GM19372 (cell line): Measurements from ENCODE around the gene VWA5A.
A peak's percentile ranks its signal among the peaks of the same experiment; 100 is the strongest.

Experiments used
- ATAC-seq: cut with Tn5 transposase; IDR thresholded peaks from one replicate; pipeline ENCODE4 v1.9.1; 2021; ENCODE audit warnings: mild to moderate bottlenecking, low read depth, moderate library complexity; ENCODE audit not compliant: unreplicated experiment

VWA5A gene, protein sequence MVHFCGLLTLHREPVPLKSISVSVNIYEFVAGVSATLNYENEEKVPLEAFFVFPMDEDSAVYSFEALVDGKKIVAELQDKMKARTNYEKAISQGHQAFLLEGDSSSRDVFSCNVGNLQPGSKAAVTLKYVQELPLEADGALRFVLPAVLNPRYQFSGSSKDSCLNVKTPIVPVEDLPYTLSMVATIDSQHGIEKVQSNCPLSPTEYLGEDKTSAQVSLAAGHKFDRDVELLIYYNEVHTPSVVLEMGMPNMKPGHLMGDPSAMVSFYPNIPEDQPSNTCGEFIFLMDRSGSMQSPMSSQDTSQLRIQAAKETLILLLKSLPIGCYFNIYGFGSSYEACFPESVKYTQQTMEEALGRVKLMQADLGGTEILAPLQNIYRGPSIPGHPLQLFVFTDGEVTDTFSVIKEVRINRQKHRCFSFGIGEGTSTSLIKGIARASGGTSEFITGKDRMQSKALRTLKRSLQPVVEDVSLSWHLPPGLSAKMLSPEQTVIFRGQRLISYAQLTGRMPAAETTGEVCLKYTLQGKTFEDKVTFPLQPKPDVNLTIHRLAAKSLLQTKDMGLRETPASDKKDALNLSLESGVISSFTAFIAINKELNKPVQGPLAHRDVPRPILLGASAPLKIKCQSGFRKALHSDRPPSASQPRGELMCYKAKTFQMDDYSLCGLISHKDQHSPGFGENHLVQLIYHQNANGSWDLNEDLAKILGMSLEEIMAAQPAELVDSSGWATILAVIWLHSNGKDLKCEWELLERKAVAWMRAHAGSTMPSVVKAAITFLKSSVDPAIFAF

DNA sequence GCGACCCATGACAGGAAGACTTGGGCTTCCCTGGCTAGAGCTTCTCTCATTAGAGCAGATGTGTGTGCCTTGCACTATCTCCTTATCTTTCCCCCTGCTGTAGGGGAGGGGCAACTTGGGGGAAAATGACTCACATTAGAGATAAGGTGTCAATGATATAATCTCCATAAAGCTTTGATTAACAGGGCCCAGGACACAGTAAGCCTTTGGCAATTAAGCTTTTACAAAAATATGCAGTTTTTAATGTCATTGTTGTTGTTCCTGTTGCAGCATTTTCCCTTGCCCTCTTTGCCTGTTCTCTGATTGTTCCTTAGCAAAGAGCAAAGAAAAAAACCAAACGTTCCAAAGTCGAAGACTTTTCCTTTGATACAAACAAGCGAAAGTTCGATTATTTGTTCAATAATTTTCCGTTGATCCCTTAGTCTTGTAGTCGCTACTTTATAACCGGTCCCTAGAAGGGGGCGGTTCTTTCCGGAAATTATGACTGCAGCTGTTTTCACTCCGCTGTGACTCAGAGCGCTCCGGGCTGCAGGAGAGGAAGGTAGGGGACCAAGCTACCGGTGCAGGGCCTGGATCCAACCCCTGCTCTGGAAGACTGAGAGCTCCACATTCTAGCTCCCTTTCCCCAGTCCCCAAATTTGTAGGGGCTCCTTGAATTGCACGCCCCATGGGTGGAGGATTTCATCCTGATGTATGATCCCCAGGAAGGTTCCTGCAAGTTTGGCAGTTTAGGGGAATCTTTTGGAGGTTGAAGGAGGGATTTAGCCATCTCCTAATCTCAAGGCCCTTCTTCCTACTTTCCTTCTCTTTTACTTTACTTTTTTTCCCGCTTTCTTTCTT lies at the start of gene VWA5A:
Gene VWA5A, plus strand, starts transcription at position 509 of the 840 bp plus-strand sequence. CDS start 2,062 bp downstream, outside the sequence.
- ATAC-seq, result peak; percentile 100

DNA sequence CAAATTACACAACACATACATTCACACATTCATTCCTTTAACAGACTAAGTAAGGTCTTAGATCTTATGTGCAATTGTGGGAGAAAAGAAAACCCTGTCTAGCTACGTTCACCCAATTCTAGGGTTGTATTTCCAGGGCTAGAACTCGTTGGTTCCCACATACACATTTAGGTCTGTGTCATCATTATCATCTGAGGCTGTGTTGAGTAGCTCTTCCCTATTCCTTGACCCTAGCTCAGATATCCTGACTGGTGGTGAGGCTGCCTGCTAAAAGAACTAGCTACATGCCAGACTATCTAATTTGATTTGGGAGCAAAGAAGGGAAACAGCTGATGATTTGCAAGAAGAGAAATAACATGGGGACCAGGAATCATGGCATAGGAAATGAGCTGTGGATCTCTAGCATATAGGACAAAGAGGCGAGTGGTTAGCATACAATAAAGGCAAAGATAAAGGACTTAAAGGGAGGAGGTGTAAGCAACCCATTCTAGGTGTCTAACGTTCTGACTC lies 46.6 kb upstream of the VWA5A start:
- no peak for ATAC-seq

DNA sequence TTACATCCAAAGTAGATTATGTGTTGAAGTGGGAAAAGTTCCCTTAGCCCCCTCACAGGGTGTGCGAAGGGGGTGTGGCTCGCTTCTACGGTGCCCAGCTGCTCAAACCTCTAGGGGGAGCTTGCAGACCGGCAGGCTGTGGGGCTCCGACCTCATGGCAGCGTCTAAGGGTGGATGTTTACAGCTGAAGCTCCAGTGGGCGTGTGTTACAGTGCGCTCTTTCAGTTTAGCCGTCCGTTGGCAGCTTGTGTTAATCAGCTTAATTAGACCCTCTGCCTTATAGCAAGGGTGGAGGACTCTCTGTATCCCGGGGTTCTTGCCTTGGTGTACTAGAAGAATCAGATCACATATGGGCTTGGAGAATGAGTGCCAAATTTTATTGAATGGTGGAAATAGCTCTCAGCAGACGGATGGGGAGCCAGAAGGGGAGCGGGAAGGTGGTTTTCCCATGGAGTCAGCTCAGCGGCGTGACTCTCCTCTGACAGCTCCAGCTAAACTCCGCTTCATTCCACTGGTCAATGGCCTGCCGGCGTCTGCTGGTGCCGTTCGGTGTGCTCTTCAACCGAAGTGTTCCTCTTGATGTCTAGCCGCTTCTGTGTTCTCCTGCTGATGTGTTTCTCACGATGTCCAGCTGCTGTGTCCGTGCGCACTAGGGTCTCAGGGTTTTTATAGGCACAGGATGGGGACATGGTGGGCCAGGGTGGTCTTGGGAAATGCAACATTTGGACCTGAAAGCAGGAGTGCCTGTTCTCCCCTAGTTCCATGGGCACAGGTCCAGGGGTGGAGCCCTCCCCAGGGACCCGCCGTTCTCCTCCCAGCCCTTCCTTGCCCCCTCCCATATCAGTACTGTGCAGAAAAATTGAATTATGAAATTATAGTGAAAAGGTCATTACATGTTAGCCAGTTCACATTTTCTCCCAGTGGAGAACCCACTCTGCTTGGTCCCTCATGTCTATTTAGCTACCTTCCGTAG lies 45.5 kb upstream of the VWA5A start:
- ATAC-seq, result peak; percentile 74

DNA sequence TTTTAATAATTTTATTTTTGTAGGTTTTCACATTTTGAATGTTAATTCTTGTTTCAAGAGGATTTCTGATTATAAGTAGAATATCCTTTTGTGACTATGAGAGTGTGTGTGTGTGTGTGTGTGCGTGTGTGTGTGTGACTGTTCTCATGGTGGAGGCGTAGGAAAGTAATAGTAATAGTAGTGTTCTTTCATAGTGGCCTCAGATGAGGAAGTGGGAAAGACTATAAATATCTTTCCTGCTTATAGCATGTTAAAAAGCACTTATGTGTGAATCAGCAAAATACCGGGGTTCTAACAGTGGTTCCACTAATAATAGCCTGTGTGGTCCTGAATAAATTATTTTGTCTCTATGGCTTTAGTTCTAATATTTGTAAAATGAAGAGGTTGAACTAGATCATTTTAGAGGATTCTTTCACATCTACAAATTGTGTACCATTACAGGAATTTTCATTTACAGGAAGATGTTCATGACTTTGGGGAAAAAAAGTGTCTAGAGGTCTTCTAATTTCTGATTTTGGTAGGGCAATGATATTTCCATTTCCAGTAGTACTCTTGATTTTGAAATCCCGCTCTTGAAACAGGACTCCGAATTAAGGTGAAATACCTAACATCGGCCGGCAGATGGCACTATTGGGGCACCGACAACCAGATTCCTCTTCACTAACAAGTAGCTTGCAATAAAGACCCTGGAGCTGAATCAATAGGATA lies 44.2 kb upstream of the VWA5A start:
- peak; percentile 72 for ATAC-seq

DNA sequence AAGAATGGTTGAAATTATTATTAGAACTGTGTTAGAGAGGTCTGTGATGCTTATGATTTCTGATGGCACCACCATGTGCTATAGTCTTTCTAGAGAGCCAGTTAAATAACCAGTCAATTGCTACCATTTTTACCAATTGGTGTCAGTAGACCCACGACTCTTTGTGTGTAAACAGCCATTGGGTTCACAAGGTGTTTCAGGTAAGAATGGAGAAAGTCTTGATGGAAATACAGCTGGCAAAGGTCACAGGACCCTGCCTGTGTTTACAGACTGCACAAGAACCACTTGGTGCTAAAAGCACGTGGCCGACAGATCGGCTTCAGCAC lies 43.7 kb upstream of the VWA5A start:
- ATAC-seq, result no peak

DNA sequence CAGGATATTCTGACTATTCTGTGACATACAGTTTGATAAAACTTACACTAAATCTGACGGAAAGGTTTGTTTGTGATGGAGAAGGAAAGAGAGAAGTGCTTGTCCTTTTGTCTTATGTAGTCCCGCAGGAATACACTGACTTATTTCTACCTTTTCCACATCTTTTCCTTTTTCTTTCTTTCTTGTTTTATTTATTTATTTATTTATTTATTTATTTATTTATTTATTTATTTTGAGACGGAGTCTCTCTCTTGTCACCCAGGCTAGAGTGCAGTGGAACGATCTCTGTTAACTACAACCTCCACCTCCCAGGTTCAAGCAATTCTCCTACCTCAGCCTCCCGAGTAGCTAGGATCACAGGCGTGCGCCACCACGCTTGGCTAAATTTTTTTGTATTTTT lies 43.1 kb upstream of the VWA5A start:
- no peak for ATAC-seq

DNA sequence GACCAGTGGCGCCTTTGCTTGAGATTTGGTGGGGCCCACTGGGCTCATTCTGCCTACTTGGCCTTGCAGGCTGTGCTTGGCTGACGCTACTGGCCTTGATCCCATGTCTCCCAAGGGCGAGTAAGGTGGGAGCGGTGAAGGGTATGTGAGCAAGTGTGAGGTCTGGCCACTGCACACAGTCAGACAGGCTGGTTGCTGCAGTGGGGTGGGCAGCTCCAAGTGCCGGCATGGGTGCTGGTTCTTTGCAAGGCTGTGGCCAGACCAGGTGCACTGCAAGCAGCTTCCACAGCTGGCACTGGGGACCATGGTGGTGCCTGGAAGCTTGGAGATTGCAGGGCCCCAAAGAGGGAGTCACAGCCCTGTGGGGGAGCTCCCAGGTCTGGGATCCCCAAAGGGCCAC lies 40.7 kb upstream of the VWA5A start:
- ATAC-seq, result no peak

DNA sequence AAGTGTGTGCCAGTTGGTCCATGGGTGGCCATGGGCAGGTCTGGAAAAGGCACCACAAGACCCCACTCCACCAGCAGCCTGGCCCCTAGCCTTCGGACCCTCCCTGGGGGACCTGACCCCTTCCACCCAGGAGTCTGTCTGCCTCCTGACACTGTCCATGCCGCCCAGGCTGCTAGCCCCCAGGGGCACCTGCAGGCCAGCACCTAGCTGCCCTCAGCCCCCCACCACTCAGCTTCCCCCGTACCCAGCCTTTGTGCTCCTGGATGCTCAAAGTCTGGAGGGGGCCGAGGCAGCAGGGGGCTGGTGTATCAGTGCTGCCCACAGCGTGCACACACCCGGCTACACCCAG lies 39.8 kb upstream of the VWA5A start:
- no peak for ATAC-seq

DNA sequence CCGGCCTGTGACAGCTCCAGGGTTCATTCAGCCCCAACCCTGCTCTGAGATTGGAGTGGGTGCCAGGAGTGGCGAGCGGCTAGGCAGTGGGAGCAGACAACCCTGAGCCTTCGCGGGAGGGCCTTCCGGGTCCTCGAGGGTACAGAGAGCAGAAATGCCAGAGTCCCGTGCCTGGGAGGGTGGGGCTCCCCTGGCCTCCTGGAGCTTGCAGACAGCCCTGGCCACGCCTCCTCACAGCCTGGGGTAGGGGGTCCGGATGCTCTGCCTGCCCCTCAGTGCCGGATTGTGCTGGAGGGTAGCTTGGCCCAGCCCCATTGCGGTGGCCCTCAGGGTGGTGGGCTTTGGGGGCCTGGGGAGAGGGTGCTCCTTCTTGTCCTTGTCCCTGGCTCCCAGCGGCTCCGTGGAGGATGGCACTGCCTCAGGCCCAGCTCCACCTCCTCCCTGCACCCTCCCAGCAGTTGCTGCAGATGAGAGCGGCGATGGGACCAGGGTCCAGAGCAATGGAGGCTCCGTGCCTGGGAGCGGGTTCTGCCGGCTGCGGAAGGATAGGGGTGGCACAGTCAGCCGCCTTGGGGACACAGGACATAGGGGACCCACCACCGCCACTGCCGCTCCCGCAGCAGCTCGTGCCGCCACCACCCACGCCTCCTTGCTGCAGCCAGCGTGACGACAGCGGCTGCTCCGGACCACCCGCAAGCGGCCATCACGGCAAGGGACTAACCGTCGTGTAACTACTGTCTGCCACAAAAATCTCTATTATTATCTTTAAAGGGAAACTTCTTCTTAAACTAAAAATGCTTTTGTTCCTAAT lies 39.2 kb upstream of the VWA5A start:
- ATAC-seq, result peak; percentile 79

DNA sequence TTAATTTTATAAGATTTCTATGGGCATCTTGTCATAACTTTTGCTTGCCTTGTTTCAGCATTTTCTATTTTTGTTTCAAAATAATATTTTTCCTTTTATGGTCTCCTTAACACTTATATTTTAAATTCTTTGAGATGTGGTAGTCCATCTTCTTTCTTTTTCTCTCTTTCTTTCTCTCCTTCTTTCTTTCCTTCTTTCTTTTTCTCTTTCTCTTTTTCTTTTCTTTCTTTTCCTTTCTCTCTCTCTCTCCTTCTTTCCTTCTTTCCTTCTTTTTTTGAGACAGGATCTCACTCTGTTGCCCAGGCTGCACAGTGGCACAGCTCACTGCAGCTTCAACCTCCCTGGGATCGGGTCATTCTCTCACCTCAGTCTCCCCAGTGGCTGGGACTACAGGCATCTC lies 38.0 kb upstream of the VWA5A start:
- no peak for ATAC-seq

DNA sequence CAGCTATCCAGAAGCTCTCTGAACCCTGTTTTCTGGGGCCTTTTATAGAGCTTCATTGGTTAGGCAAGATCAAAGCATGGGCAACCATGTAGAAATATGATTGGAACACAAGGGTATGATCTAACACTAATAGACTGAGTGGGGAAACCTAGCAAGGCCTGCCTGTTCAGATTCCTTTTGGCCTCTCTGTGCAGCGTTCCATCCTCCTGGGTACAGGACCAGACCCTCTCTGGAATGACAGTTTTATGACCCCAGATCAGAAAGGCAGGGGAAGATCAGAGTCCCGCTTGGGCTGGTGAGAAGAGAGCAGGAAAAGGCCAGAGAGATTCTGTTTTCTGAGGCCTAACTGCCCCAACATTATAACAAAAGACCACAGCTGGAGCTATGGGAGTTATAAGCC lies 36.7 kb upstream of the VWA5A start:
- no peak for ATAC-seq

DNA sequence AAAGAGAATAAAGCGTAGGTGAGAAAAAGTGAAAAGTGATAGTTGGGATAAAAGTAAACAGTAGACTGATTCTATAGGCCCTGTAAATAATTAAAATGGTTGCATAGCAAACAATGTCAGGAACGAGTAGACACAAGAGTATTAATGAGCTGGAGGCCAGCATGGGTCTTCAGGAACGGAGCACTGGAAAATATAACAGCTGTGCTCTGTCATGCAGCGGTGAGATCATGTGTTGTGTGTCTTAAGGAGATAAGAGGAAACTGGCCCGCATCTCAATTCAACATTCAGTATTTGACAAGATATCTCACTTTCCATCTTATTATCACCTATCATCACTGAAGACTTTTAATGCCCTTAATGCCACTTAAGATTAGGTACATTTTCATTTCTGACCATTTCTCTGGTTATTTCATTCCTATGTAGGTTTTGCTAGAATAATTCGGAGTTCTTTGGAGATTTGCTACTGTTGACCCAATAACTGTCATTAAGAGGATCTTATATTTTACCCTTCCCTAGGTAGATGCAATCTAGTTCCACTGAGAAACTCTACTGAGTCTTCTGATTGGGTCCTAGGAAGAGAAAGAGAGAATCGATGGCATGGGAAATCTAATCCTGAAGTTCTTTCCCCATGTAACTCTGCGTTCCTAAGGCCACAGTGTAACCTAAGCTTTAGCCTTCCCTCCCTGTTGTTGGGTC lies 35.5 kb upstream of the VWA5A start:
- ATAC-seq, result no peak

DNA sequence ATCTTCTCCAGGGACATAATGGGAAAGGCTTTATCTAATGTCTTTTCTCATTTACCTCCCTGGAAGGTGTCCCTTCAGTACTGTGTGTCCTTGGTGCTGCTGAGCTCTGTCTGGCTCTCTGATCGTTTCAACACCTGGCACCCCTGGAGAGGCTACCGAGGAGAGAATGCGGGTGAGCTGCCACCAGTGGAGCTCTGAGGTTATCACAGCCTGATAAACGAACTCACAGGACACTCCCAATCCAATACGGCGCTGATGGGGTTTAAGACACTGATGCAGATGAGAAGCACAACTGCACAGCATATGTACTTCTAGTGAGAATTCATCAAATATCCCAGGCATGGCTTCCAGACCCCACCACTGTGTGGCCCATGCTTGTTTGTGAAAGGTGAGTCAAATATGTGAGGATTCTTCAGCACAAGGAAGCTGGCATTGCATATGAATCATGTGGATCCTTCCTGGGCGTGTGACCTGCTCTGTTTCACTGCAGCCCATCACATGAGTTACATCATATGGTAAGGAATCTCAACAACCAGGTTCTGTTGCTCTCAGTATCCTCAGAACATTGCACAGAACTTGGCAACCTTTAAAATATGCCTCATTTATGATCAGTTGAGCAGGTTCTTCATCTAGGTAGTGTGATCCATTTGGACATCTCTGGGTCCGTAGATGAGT lies 34.8 kb upstream of the VWA5A start:
- no peak for ATAC-seq

DNA sequence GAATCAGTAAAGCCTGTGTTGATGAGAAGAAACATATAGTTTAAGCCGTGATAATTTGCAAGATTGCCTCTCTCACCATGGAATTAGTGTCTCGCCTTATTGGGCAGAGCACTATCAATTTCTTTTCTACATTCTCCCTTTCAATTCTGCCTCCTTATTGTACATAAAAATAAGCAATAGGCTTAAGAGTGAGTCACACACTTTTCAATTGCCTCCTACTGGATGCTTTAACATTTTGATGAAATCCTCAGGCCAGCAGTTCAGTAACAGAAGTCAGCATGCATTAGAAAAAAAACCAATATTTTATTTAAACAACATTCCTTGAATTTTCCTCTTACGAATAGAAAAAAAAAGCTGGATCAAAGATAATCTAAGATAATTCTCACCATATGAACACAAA lies 33.8 kb upstream of the VWA5A start:
- ATAC-seq, result no peak

DNA sequence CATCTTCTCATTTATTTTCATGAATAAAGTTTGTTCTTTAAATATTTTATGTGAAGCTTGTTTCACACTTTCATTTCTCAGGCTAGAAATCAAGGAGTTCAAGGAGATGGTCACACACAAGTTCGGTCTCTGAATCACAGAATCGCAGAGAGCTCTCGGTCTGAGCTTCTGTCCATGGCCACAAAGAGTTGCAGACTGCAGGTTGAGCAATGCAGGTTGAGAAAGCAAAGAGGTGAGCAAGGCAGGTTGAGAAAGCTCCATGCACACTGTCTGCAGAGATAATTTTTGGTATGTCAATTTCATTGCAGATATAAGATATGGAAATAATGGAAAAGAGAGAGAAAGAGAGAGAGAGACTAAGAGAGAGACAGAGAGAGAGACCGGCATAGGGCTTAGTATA lies 32.9 kb upstream of the VWA5A start:
- no peak for ATAC-seq

DNA sequence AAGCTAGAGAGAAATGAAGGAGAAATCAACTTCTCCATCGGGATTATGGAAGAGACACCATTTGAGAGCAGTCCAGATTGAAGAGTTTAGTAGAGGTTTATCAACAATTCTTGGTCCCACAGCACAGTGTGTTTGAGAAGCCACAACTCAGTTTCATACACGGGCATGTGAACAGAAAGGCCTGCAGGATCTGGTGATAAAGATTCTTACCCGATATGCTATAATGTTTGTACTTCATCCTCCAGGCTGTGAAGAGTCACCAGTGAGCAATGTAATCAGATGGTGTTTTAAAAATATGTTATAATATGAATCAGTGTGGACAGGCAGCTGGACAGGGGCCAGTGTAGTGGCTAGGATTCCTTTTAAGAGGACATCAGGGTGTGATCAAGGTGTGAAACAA lies 29.7 kb upstream of the VWA5A start:
- ATAC-seq, result no peak
